ENCODE measurements around the gene GTF2H1. TPM values are rescaled to one million over a fixed set of nuclear protein-coding genes. Genes with fewer than 3 reads are reported as not detected.

Gene GTF2H1
- total RNA-seq, 1 experiment from 2014 or later = 39.4 TPM

GRCh38 chr11:18374956-18375355 lies 52.6 kb downstream of the GTF2H1 start:
- Mint-ChIP-seq H3K27ac (no peak overlapping the region; a peak in 1 of 7 replicates), H3K27me3 (ENCODE audit: low read depth) (no peaks in the 10 kb centered on the region), H3K4me3 (no peak overlapping the region), H3K4me1 (no peaks in the 10 kb centered on the region), H3K36me3 (ENCODE audit: insufficient read depth in 1 of 3, low read depth in 3 of 3) (no peaks in the 10 kb centered on the region), H3K9me3 (no peaks in the 10 kb centered on the region)
- no peak overlapping the region for H2AFZ ChIP-seq (ENCODE audit: low read length)
- no peak overlapping the region for H3K4ac ChIP-seq (ENCODE audit: low read depth, low read length)
- no peak overlapping the region for H3K14ac ChIP-seq (ENCODE audit: insufficient read depth, low read length)
- no peak overlapping the region for H3K56ac ChIP-seq (ENCODE audit: insufficient read length, low read depth, low read length)
- H3T11ph ChIP-seq (ENCODE audit: low read length) = no peak overlapping the region
- DNase-seq = no peak
- H3K9ac ChIP-seq (ENCODE audit: extremely low read depth, insufficient read length, low read length) = no peak overlapping the region
- H3K4me1 ChIP-seq (ENCODE audit: insufficient read depth, low read length) = no peaks in the 10 kb centered on the region
- H3K27ac ChIP-seq (ENCODE audit: insufficient read length, low read depth, low read length) = no peak overlapping the region
- no peak overlapping the region for H2AK5ac ChIP-seq (ENCODE audit: insufficient read length, low read length)
- H3K23me2 ChIP-seq (ENCODE audit: insufficient read length, low read depth, low read length, poor library complexity, severe bottlenecking) = no peaks in the 10 kb centered on the region
- no peak overlapping the region for H2BK15ac ChIP-seq (ENCODE audit: low read depth, low read length)
- H4K20me1 ChIP-seq (ENCODE audit: control insufficient read depth, insufficient read depth, insufficient read length) = no peaks in the 10 kb centered on the region
- no peak overlapping the region for H4K91ac ChIP-seq (ENCODE audit: insufficient read length, low read depth, low read length)
- H2BK120ac ChIP-seq (ENCODE audit: low read depth, low read length, poor library complexity, severe bottlenecking) = no peak overlapping the region
- TF ChIP-seq CTCF (conservative IDR thresholded peaks at IDR 0.05) = no peak
- no peak overlapping the region for H2BK5ac ChIP-seq (ENCODE audit: insufficient read length, low read length)
- no peak overlapping the region for H4K5ac ChIP-seq (ENCODE audit: insufficient read length, low read depth, low read length)
- no peaks in the 10 kb centered on the region for H3K79me2 ChIP-seq (ENCODE audit: insufficient read depth, low read length)
- no CpG with 5 or more reads among the region's 2 CpGs for WGBS (ENCODE audit: extremely low coverage, insufficient read length, low lambda C conversion rate)
- H3K79me1 ChIP-seq (ENCODE audit: insufficient read depth, low read depth, low read length, poor library complexity, severe bottlenecking) = no peaks in the 10 kb centered on the region
- no peak overlapping the region for H3K18ac ChIP-seq (ENCODE audit: insufficient read length, low read depth, low read length)
- H3K4me2 ChIP-seq (ENCODE audit: insufficient read depth, insufficient read length, low read length) = no peak overlapping the region
- H2BK12ac ChIP-seq (ENCODE audit: insufficient read length, low read depth, low read length) = no peak overlapping the region
- no peaks in the 10 kb centered on the region for H3K9me3 ChIP-seq (ENCODE audit: control insufficient read depth, low read depth, low read length)
- H2BK20ac ChIP-seq (ENCODE audit: low read depth, low read length, poor library complexity, severe bottlenecking) = no peak overlapping the region
- H4K8ac ChIP-seq (replicated peaks; ENCODE audit: insufficient read length, low read depth, low read length) = no peak overlapping the region
- H3K27me3 ChIP-seq (ENCODE audit: insufficient read depth, low read length) = no peaks in the 10 kb centered on the region
- H3K23ac ChIP-seq (ENCODE audit: insufficient read length, low read depth, low read length) = no peak overlapping the region

Data from H9 (cell line).